ENCODE measurements around the gene KCNJ10. TPM values are rescaled to one million over a fixed set of nuclear protein-coding genes. Genes with fewer than 3 reads are reported as not detected.

Gene KCNJ10
- polyA plus RNA-seq, 1 experiment, result not detected

- ChIA-PET POLR2A (no interaction called here), CTCF (interaction anchor here (1.0 to 4.2 kb wide), 5 partner anchors 15 to 133 kb away, joined by 3 to 52 read pairs (median 7); no protein-coding TSS in a partner anchor)
- H3K27ac ChIP-seq (ENCODE audit: low read depth, low read length), result no peak overlapping the region
- no peaks in the 10 kb centered on the region for H3K9me3 ChIP-seq (ENCODE audit: control insufficient read depth, insufficient read depth, low read length)
- DNase-seq (ENCODE audit: low read depth, low spot score), result no peak
- no peak for TF ChIP-seq CTCF (IDR thresholded peaks at IDR 0.05; ENCODE audit: low read depth, low read length)
- H3K27me3 ChIP-seq (ENCODE audit: control insufficient read depth, insufficient read depth, low read length), result peaks cover 2% of the 10 kb centered on the region
- H3K4me3 ChIP-seq (ENCODE audit: low read depth, low read length), result no peak overlapping the region
These were observed 45.6 kb downstream of the KCNJ10 start for GRCh38 chr1:160024195-160024905.

- Histone ChIP-seq H3K27me3 (ENCODE audit: control insufficient read depth, insufficient read depth, low read length) (peaks cover 2% of the 10 kb centered on the region), H3K4me3 (ENCODE audit: low read depth, low read length) (no peak overlapping the region), H3K9me3 (ENCODE audit: control insufficient read depth, insufficient read depth, low read length) (no peaks in the 10 kb centered on the region), H3K27ac (ENCODE audit: low read depth, low read length) (no peak overlapping the region)
- DNase-seq (ENCODE audit: low read depth, low spot score), result no peak
- ChIA-PET POLR2A (no interaction called here), CTCF (interaction anchor here (0.8 to 4.2 kb wide), 4 partner anchors 16 to 63 kb away, joined by 3 to 52 read pairs (median 6); no protein-coding TSS in a partner anchor)
- TF ChIP-seq CTCF (IDR thresholded peaks at IDR 0.05; ENCODE audit: low read depth, low read length), result no peak
These were observed 47.3 kb downstream of the KCNJ10 start for GRCh38 chr1:160022330-160023310.

GRCh38 chr1:160021376-160022074 is 48.4 kb downstream of the KCNJ10 start:
- Histone ChIP-seq H3K4me3 (ENCODE audit: low read depth, low read length) (no peak overlapping the region), H3K27ac (ENCODE audit: low read depth, low read length) (no peak overlapping the region), H3K9me3 (ENCODE audit: control insufficient read depth, insufficient read depth, low read length) (no peaks in the 10 kb centered on the region), H3K27me3 (ENCODE audit: control insufficient read depth, insufficient read depth, low read length) (peaks cover 4% of the 10 kb centered on the region)
- ChIA-PET CTCF (interaction anchor here (3.8 to 4.2 kb wide), 2 partner anchors 14 to 15 kb away, joined by 49 to 52 read pairs; no protein-coding TSS in a partner anchor), POLR2A (interaction anchor here (0.5 kb wide), 1 partner anchor 113 kb away, joined by 3 read pairs; no protein-coding TSS in a partner anchor)
- no peak for DNase-seq (ENCODE audit: low read depth, low spot score)
- TF ChIP-seq CTCF (IDR thresholded peaks at IDR 0.05; ENCODE audit: low read depth, low read length), result no peak

GRCh38 chr1:160020196-160020595 is 49.8 kb downstream of the KCNJ10 start:
- TF ChIP-seq CTCF (IDR thresholded peaks at IDR 0.05; ENCODE audit: low read depth, low read length), result no peak
- POLR2A ChIA-PET, result no interaction called here
- Histone ChIP-seq H3K27me3 (ENCODE audit: control insufficient read depth, insufficient read depth, low read length) (peaks cover 5% of the 10 kb centered on the region), H3K9me3 (ENCODE audit: control insufficient read depth, insufficient read depth, low read length) (no peaks in the 10 kb centered on the region), H3K27ac (ENCODE audit: low read depth, low read length) (no peak overlapping the region), H3K4me3 (ENCODE audit: low read depth, low read length) (no peak overlapping the region)
- CTCF ChIA-PET, result interaction anchor here (0.9 to 3.8 kb wide), 3 partner anchors 13 to 232 kb away, joined by 3 to 49 read pairs (median 3); no protein-coding TSS in a partner anchor
- DNase-seq (ENCODE audit: low read depth, low spot score), result no peak
